GM19043 (cell line): ENCODE measurements around the gene FHDC1.

Experiments used
- ATAC-seq: cut with Tn5 transposase; IDR thresholded peaks from one replicate; pipeline ENCODE4 v1.9.1; 2021; ENCODE audit warnings: low read depth; ENCODE audit not compliant: unreplicated experiment

FHDC1 gene

DNA sequence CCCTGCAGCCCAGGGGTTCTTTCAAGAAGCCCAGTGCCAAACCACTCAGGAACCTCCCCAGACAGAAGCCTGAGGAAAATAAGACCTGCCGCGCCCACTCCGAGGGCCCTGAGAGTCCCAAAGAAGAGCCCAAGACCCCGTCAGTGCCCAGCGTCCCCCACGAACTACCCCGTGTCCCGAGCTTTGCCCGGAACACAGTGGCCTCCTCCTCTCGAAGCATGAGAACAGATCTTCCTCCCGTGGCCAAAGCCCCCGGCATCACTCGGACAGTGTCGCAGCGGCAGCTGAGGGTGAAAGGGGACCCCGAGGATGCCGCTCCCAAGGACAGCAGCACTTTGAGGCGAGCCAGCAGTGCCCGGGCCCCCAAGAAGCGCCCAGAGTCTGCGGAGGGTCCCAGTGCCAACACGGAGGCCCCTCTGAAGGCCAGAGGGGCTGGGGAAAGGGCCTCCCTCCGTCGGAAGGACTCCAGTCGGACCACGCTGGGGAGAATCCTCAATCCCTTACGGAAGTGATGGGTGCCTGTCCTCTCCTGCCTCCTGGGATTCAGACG lies 40.2 kb downstream of the FHDC1 start:
- no peak for ATAC-seq

DNA sequence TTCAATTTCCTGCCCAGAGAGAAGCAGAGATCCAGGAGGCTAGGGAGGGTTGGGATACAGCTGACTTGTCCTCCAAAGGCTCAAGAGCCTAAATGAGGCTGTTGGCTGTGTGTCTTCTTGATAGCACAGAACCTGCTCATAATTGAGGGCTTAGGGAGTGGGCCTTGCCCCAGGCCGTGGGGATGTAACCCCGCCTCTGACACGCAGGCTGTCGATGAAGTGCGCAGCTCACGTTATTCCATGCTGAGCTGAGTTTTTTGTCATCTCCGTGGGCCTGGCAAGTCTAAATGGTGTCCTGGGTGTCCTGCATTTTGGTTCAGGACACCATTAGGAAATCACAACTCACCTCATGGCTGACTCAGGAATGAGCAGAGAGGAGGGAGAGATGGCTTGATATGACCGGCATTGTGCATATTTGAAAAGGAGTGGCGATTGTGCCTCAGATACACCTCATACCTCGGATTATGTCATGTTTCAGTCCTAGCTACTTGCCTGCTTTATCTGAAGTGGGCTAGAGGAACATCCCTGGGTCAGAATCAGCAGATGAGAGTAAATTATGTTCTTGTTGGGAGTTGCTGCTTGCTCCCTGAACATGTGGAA lies 43.7 kb downstream of the FHDC1 start:
- no peak for ATAC-seq

DNA sequence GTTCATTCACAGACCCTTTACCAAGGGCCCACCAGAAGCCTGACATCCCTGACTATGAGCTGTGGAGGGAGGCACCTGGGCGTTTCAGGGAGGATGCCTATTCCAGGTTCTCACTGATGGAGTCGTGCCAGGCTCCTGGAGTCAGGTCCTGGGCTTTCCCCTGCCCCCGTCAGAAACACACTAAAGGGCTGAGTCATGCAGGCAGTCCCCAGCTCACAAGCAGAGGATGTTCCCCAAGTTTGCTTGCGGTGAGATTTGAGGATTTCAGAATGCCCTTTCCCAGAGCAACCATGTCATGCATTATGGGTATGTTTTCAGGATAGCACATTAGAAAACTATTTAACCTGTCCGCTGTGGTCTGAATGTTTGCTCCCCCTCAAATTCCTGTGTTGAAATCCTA lies 45.2 kb downstream of the FHDC1 start:
- ATAC-seq, result no peak

DNA sequence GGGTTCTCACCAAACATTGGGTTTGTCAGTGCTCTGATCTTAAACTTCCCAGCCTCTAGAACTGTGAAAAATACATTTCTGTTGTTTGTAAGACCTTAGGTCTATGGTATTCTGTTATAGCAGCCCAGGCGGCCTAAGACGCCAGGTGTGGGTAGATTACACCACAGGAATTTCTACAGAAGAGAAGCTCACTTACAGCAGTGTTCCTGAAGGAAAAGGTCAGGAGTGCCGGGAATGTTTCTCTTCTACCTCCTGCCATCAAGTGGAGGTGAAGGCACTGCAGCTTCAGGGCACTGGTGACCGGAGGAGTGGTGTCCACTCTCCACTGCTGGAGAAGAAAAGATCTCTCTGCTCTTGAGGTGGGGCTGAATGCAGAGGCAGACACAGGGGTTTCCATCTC lies 45.7 kb downstream of the FHDC1 start:
- no peak for ATAC-seq

DNA sequence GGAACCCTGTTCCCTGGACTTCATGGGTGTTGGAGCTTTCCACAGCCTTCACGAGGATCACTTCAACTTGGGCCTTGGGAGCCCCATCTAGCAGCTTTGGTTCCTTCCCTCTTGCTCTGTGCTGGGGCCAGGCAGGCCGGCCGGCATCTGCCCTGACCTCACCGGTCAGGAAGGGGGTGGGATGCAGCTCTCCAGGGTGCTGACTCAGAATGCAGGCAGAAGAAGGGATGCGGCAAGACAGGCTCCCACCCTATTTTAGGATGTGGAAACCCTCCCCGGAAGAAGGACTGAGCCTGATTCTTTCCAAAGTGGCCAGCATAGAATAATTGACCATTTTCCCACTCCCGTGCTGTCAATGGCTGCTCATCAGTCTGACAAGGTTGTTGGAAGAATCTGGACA lies 47.1 kb downstream of the FHDC1 start:
- ATAC-seq, result no peak

DNA sequence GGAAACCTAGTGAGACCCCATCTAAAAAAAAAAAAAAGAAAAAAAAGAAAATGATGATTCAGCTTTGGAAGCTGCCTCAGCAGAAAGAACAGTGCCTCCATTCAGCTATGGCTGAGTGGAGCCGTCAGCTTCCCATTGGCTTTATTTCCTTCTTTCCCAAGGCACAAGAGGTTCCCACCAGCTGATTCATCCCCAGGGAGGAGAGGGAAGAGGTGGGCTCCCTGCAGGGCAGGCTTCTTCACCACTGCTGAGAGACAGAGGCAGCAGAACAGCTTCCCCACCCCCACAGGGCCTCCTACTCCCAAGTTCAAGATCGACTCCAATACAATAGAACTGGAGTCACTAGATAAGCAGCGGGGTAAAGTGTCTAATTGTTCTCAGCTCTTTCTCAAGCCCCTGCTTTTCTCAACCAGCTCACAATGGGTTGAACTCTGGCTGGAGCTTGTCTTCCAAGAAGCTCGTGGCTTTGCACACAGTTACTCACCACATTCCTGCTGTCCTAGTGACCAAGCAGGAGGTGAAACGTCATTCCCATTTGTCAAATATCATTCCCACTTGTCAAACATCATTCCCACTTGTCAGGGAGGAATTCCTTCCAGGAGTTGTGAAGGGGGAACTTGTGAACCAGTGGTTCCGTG lies 47.8 kb downstream of the FHDC1 start:
- ATAC-seq, result no peak

DNA sequence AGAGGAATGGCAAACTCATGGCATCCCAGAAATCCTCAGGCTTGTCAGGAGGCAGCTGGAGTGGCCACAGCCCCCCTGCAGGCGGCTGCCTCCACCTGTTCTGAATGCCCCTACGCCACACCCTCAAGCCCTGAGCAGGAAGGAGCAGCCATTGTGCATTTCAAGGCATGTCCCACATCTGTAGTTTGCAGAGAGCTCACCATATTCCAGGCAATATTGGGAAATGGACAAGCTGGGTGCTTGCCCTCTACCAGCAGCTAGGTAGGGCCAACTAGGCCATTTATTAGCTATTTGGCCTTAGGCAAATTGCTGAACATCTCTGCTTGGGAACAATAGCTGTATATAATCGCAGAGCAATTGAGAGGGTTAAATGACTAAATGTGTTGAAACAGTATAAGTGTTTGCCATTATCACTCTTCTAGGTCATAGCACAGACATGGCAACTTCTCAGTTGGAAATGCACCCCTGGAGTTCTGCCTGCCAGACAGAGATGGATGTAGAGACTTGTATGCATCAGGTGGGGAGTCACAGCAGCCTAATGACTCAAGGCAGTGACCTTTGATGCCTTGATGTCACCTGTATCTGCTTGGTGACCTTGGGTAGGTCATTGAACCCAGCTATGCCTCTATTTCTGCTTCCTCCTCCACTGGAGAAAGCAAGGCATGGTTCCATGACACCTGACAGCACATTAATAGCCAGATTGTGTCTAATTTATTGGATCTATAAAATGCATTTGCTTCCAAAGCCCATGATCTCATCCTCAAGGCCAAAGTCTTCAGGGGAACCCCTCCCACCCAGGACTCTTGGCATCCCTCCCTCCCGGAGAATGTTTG lies 52.8 kb downstream of the FHDC1 start:
- ATAC-seq, result no peak

DNA sequence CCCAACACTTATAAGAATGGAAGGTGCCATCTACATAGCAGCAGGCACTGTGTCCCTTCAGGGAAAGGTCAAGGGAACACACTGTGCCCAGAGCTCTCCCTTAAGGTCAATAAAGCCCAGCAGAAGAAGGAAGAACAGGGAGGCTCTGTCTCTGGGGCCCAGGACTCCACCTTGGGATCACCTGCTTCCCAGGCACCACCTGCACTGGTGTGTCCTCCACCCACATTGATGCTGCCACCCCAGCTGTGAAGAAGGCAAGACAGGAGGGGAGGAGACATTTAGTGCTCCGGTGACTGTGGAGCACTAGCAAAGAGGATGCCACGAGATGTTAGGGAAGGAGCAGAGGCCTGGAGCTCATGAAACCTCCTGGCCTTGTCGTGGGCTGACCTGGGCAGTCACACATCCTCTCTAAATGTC lies 53.4 kb downstream of the FHDC1 start:
- no peak for ATAC-seq

DNA sequence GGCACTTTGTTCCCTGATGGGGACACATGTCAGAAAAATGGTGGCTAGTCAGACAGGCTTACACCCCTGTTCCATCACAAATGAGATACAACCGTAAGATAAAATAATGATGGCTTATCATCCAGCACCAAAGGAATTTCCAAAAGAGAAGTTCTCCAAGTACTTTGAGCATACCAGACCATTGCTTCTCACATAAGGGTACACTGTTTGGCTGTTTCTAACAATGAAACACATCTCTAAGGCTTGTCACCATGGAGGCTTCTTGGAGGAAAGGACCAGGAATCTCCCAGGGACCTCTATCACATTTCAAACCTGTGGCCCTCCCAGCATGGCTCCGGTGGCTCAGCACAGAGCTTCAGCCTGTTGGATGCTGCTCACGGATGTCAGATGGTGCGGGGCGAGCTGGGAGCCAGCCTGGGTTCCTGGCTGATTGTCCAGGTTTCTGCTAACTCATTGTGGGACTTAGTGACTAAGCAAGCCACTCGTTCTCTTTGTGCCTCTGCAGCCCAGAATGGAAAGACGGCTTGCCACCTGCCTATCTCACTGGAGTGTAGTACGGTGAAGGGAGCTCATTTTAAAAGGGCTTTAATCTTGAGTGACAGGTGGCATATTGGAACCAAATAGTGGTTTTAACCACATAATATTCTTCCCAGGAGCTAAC lies 54.5 kb downstream of the FHDC1 start:
- ATAC-seq, result no peak

DNA sequence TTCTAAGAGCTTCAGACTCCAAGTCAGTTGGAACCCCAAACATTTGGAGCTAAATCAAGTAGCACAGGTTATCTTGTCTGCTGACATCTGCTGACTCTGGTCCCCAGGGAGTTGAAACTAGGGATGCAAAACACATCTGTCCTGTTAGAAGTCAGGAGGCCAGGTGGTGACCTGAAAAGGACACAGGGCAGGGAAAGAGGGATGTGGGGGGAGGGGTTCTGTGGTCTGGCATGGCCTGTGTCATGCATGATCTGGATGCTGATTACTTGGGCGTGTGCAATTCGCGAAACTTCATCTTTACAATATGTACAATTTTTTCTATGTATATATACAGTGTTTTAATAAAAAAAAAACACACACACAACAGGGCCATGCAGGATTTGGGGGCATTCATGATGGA lies 55.3 kb downstream of the FHDC1 start:
- ATAC-seq, result no peak

DNA sequence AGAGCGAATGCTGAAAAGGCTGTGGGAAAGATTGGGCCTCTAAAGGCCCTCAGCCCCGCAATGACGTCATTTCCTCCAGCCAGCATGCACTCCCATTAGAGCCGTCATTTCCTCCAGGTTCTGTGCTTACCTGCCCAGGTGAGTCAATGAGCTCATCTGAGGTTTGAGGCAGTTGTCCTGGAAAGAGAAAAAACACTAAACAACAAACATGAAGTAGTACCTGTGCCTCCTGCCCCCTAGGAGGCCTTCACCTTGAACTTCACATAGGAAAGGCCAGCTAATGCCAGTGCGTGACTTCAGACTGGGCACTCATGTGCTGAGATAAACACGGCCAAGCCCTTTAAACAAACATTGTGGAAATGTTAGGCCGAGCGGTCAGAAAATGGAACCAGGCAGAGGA lies 55.9 kb downstream of the FHDC1 start:
- ATAC-seq, result no peak

DNA sequence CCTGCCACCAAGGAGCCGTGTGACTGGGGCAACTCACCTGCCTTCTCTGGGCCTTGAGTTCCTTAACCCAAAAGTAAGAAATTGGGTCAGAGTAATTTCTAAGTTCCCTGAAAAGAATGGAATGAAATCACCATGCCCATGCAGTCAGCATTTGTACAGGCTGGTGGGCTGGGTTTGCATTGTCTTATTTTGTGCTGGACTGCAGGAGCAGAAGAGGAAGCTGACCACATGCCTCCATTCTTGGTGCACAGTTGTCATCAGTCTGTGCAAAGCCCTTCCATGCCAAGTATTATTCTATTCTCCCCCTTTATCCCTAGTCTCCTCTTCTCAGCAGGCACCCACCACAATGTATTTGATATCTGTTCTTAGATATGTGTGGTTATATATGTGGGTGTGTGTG lies 56.3 kb downstream of the FHDC1 start:
- no peak for ATAC-seq

DNA sequence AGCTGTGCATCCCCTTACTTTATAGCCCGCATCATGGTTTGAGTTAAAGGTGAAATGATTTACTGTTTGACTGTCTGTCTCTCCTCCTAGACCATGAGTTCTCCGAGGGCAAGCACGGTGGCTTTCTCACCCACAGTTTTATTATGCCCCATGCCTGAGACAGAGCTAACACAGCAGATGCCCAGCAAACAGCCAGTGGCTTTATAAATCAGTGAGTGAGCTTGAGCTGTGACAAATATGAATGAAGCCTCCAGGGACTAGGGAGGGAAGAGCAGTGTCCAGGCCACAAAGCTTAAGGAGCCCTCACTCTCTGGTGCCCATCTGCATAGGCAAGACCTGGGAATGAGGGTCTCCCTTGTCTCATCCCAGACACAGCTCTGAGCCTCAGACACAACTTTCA lies 57.9 kb downstream of the FHDC1 start:
- no peak for ATAC-seq

DNA sequence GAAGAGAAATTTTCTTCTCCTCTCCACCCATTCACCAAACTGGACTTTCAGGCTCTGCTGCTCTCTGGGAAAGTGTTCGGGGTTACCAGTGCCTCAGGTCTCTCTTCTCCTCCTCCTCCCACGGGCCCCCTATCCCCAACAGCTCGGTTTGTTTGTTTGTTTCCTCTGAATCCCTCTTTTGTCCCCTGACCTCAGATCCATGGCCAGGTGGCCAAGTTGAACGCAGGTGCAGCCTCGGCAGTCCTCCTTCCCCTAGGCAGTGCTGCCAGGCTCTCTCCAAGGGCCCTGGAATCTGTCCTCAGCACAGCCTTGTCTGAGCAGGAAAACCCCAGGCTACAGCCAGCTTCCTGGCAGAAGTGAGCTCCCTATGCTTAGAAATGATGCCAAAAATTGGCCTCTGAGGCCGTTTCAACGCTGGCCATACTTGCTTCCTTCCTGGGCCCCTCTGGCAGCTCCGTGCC lies 60.0 kb downstream of the FHDC1 start:
- ATAC-seq, result no peak

DNA sequence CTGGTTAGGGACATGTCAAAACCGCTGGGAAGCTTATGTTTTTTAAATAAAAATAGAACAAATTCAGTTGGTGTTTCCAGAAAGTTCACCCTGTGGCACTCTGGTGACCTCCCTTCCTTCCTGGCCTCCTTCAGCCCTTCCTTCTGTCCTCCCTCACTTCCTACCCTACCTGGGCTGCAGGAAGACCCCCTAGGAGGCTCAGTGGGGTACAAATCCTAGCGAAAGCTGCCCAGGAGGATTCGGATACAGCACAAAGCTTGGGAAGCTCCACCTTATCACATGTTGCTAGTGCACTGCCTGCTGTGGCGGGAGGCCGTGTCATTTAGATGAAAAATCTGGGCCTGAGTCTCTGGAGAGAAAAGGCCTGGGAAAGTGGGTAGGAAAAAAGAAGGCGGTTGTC lies 60.5 kb downstream of the FHDC1 start:
- no peak for ATAC-seq

DNA sequence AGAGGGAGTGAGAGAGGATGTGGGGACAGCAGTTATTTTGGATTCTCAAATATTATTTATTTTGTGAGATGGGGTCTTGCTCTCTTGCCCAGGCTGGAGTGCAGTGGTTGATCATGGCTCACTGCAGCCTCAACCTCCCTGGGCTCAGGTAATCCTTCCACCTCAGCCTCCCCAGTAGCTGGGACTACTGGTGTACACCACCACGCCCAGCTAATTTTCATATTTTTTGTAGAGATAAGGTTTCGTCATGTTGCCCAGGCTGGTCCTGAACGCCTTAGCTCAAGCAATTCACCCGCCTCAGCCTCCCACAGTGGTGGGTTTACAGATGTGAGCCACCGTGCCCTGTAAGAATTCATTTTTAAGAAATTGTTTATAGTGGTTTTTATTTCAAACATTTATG lies 61.2 kb downstream of the FHDC1 start:
- no peak for ATAC-seq

DNA sequence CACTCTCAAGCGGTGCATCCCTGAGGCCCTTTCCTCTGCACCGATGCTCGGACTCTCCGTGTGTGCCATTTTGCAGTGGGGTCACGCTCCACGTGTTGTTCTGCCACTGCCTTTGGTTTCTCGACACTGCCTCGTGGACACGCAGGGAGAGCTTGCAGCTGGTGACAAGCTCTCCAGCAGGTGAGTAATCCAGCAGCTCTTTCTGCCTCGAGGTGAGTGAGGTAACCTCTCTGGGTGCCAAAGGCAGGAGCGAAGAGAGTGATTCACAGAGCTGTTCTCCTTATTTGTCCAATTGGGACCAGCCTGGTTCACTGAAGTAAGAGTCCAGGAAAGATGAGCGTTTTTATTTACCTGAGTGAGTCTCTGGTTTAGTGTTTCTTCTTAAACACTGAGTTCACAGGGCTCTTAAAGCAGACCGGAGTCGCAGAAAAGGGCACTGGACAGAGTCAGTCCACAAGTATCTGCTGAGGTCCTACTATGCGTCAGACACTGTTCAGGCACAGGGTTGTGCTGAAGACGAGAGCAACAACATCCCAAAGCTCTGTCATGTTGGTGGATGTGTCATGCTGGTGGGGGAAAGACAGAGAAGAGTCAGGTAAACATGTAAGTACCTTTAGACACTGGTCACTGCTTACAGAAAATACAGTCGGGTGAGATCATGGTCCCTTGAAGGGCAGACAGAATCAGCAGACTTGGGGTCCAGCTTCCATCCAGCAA lies 61.8 kb downstream of the FHDC1 start:
- ATAC-seq, result no peak

DNA sequence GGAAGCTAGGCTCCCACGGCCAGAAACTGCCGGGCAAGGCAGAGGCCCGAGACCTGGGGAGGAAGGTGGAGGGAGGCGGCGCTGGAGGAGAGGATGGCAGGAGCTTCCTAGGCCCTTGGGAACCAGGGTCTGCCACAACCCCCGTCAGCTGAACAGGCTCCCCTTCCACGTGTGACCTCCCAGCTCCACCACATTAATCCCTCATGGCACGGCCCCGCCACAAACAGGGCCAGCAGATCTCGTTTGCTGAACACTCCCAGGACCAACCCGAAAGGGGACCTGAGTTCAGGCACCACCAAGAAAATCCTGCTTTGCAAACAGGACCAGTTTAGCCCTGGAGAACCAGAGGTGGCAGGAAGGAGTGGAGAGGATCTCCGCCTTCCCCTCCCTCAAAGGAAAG lies 62.7 kb downstream of the FHDC1 start:
- ATAC-seq, result no peak

DNA sequence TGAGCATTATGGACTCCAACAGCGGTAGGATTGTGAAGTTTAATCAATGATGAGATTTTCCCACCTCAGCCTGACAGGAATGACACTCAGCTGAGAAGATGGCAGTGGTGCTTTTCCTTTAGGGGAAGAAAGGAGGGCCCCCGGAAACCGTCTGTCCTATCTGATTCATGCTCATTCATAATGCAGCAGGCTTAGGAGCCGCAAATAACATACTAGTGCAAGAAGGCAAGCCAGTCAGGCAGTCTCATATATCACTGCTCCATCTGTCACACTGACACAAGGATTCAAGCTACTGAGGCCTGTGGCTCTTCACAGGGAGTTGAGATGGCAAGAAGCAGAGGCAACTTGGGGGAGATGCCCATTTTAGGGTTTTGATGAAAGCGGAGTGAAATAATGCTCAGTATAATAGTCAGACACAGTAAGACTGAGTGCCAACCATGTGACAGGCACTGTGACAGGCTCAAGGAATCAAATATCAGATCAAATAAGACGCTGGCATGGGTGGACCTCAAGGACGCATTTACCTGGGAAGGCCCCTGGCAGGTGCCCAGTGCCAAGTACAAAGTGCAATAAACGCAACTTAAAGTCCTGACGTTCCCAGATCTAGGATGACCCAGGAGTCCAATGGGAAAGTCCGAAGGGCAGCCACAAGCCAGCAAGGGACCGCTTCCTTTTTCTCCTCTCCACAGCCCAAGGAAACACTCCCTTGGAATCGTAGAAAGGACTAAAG lies 63.4 kb downstream of the FHDC1 start:
- no peak for ATAC-seq

DNA sequence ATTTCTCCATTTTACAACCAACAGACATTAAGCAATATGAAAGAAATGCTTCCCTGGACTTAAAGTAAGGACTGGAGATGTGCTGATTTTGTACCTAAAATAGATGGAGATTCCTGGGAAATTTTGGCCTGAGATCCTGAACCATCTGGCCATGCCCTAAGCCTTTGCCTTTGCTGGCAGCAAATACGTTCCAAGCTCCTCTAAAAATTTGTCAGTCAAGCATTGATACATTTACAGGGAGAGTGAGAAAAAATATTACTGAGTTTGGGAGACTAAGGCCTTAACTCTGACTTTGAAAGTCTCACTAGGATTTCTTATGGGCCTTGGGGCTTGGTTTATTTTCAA lies 63.9 kb downstream of the FHDC1 start:
- ATAC-seq, result no peak
